Caki2 (cell line): Measurements from ENCODE around the gene C3. TPM values are rescaled to one million over a fixed set of nuclear protein-coding genes. Genes with fewer than 3 reads are reported as not detected.
"Not testable (repeated sequence)": the region's sequence is repeated elsewhere in the genome, so short reads cannot be mapped to it uniquely, and the experiment has no call there.

Experiments used
- DNase-seq: peaks from one replicate; pipeline ENCODE4 v3.0.0-alpha.2; 2015; ENCODE audit warnings: low read depth
- in situ Hi-C: cut with HindIII; loops from 2 replicates; pipeline ENCODE4 v1.10.0; 2016; ENCODE audit warnings: low sequenced_read_pairs, low pct_unique_long_range_greater_than_20kb, mixed read lengths
- total RNA-seq: library from RNA; depleted of rRNA; stranded (reverse); fragments of >200 nt; shearing (Covaris generic); gene quantifications from 2 replicates; pipeline ENCODE4 v1.2.3, GENCODE V29; 2014; ENCODE audit warnings: low replicate concordance

Gene C3
- total RNA-seq, 1 experiment from 2014 or later: 4.0 TPM

DNA sequence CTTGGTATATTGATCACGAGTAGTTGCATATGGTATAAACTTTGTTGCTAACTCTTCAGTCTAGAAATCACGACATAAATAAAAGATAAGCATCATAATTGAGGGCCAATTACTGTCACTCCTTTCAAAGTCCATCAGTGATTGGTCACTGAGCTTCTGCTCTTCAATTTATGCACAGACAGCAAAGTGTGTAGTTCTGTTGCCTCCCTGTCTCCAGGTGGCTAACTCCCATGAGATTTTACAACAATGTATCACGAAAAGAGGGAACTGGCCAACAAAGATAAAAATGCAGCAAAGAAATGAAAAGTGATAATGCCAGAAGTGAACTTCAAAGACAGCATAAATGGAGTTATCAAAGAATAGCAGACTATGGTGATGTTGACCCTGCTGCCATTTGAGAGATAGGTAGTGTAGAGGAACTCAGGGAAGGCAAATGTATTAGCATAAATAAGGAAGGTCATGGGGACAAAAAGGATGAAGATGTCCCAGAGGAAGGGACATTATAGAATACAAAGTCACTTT, 37.8 kb downstream of the C3 start:
- DNase-seq: no peak
- in situ Hi-C loops: no loop called here

DNA sequence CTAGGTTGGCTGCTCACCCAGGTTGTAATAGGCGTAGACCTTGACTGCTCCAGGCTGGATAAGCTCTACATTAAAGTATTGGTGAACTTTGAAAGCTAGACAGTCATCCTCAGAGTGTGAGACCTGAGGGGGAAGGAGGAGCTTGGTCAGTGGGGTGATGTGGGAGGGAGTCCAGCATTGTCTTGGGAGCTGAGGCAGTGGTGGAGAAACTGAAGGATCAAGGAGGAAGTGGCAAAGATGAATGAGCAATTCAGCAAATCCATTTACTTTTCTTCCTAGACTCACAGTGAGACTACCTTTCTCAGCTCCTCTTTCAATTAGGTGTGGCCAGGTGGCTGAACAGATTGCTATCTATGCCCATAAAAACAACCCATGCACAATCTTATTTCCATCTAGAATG, 40.3 kb downstream of the C3 start:
- in situ Hi-C loops: no loop called here
- DNase-seq: no peak

DNA sequence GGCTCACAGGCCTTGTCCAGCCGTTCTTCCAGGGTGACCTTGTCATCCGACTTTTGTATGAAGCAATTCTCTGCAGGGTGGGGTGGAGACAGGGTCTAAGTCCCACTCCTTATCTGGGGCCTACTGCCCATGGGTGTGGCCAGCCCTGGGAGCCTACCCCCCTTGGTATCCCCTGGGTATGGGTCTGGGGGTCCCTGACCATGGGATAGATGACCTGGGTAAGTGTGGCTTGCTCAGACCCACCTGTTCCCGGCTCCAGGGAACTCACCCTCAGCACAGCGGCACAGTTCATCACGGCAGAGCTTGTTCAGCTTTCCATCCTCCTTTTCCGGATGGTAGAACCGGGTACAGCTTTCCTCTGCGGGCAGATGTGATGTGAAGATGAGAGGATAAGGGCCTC, 41.3 kb downstream of the C3 start:
- DNase-seq: no peak
- in situ Hi-C loops: no loop called here

DNA sequence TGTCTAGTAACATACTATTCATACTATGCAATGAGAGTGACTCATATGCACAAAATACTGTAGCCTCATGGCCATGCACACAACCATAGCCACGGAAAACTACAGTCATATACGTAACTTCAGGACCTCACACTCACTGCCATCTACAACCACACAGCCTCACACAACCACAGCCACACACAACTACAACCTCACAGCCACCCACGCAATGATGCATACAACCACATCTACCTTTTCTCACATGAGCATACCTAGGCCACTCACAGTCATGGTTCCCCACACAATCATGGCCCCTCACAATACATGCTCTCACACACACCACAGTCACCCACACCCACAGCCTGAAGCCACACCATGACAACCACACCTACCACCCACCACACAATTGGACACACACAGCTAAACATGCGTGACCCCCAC, 41.8 kb downstream of the C3 start:
- in situ Hi-C loops: no loop called here
- DNase-seq: no peak

DNA sequence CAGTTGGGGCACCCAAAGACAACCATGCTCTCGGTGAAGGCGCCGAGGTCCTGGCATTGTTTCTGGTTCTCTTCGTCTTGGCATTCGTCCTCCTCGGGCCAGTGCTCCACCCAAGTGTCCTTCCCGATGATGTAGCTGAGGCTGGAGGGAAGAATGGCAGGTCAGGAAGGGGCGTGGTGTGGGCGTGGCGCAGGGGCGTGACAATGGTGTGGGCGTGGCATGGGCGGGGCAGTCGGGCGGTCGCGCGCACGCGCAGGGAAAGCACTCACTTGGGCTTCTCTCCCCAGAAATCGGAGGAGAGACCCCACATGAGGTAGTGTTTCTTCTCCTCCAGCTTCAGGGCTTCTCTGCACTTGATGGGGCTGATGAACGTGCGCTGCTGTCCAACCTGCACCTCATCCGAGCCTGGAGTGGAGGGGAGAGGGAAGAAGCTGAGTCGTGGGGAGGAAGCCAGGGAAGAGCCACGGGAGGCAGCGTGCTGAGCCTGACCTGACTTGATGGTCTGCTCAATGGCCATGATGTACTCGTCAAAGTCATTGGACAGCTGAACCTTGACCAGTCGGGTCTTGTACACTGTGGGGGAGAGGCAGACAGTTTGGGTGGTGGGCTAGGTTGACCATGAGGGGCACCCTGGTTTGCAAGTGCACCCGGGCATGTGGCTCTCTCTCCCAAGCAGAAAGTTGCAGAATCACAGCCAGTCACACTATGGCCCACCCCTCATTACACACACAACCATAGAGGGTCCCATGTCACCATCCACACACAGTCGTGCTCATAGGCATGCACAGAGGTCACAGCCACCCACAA, 42.4 kb downstream of the C3 start:
- no peak for DNase-seq
- in situ Hi-C loops: no loop called here

DNA sequence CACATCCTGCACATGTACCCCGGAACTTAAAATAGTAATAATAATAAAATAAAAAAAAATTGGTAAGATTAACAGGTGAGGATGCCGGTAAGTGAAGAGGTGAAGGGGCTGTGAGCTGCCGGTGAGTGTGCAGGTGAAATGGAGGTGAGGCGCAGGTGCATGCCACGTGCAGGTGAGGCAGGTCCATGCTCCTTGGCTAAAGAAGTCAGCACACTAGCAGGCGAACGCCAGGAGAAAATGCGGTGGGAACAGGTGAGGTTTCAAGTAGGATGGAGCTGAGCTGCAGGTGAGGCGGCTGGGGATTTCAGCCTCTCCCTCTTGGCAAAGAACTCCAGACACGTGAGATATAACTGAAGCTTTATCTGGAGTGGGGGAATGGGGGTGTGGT, 43.0 kb downstream of the C3 start:
- no peak for DNase-seq
- in situ Hi-C loops: no loop called here

DNA sequence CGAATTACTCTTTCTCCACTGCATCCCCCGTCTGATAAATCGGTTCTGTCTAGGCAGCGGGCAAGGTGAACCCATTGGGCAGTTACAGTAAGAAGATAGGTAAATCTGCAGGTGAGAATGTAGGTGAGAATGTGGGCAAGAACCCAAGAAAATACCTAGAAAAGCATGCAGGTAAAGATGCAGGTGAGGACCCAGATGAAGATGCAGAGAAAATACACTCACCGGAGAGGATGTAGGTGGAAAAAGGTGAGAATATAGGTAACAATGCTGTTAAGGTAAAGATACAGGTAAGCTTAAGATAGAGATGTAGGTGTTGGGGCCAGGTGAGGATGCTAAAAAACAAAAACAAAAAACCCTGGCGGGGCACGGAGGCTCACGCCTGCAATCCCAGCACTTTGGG, 44.2 kb downstream of the C3 start:
- DNase-seq: no peak
- in situ Hi-C loops: no loop called here

DNA sequence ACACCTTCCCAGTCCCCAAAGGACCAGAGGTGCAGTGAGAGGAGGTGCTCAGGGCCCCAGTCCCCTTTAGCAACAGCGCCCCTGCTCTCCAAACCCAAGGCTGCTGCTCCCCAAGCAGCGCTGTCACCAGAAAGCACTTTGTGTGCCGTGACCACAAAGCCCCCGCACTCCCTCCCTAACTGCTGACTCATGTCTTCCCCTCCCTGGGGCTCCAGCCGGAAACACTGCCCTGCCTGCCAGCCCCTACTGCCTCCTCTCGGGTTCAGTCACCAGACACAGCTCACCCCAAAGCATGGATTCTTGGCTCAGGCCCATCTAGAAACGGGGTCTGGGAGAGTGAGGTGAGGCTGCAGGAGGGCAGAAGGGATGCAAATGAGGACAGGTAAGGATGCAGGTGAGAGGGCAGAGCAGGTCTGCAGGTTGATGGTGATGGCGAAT, 45.6 kb downstream of the C3 start:
- DNase-seq: peak; percentile 60
- in situ Hi-C loops: no loop called here

DNA sequence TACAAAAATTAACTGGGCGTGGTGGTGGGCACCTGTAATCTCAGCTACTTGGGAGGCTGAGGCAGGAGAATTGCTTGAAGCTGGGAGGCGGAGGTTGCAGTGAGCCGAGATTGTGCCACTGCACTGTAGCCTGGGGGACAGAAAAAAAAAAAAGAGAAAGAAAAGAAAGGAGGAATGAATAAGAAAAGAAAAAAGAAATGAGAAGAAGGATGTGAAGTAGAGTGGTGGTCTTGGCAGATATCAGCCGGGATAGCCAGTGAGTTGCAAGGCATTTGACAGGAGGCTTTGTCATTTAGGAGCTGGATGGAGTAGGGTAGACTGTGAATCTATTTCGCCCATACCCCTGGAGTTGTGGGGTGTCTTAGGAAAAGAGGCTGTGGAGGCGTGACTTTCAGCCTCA, 46.0 kb downstream of the C3 start:
- in situ Hi-C loops, DNase-seq: not testable (repeated sequence)

DNA sequence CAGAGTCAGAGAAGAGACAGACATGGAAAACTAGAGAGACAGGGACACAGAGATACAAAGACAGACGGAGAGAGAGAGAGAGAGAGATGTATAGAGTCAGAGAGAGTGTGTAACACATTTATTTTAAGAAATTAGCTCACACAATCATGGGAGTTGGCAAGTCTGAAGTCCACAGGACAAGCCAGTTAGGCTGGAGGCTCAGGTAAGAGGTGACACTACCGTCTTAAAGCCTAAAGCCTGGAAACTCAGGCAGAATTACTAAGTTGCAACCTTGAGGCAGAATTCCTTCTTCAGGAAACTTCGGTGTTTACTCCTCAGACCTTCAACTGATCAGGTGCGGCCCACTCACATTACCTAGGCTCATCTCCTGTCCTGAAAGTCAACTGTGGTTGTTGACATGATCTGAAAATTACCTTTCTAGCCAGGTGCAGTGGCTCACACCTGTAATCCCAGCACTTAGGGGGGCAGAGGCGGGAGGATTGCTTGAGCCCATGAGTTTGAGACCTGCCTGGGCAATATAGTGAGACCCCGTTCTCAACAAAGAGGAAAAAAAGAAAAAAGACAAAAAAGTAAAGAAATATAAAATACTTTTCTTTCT, 47.7 kb downstream of the C3 start:
- in situ Hi-C loops: no loop called here
- DNase-seq: no peak

DNA sequence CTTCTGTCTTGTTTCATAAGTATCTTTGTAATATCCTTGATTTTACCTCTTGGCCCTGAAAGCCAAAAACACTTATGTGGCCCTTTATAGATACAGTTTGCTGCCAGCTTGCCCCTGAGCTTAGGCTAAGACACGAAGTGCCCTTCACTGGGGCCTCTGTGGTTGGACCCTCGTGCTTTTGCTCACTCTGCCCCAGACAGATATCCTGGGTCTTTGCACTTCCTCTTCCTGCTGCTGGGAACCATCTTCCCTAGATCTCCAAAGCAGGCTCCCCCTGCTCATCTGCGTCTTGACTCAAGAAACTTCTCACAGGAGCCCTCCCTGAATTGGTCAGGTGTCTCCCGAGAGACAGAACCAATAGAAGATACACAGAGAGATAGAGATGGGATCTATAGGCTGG, 48.5 kb downstream of the C3 start:
- in situ Hi-C loops: no loop called here
- DNase-seq: no peak

DNA sequence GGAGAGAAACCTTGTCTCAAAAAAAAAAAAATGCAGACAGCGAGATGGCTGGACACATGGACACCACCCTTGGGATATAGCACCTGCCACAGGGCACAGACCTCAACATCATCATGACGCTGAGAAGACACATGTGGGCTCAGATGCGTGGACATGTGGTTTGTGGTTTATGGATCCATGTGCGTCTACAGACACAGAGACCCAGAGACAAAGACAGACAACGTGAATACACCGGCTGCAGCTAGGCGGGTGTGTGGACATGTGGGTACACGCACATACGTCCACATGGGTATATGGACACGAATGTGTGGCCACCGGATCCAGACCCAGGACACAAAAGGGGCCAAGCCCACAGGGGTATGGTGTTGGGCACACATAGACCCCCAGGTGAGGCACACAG, 51.8 kb downstream of the C3 start:
- in situ Hi-C loops: no loop called here
- no peak for DNase-seq

DNA sequence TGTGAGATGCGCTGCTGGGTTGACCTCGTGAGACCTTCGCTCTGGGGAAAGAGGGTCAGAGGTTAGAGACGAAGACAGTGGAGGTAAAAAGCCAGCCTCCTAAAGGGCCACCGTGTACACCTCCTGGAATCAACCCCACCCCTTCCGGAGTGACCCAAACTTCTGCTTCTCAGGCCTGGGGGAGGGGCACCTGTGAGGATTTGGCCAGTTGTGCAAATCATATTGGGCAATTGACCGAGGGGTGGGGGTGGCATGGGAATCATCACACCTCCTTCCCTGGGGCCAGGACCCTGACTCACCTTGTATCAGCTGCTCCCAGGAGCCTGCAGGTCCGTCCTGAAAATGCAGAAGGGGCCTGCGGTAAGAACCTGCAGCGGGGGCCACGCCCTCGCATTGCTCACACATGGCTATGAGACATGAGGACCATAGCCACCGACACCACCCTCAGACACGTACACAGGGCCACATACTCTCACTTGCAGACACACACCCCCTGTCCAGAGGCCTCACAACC, 53.3 kb downstream of the C3 start:
- DNase-seq: no peak
- in situ Hi-C loops: no loop called here

DNA sequence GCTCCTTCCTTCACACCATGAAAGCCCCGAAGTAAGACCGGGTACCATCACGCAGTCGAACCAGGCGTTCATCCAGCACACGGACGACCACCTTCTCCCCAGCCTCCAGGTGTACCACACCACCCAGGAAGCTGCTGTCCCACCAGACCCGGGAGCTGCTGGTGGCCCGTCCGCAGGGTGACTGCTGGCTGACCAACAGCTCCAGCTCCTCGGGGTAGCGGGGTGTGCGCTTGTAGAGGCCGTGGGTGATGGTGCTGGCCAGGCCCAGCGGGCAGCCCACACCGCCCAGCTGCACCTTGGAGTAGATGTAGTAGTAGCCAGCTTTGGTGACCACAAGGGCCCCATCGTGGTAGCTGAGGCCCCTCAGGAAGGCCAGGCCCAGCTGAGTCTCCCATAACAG, 55.5 kb downstream of the C3 start:
- in situ Hi-C loops: no loop called here
- DNase-seq: no peak

DNA sequence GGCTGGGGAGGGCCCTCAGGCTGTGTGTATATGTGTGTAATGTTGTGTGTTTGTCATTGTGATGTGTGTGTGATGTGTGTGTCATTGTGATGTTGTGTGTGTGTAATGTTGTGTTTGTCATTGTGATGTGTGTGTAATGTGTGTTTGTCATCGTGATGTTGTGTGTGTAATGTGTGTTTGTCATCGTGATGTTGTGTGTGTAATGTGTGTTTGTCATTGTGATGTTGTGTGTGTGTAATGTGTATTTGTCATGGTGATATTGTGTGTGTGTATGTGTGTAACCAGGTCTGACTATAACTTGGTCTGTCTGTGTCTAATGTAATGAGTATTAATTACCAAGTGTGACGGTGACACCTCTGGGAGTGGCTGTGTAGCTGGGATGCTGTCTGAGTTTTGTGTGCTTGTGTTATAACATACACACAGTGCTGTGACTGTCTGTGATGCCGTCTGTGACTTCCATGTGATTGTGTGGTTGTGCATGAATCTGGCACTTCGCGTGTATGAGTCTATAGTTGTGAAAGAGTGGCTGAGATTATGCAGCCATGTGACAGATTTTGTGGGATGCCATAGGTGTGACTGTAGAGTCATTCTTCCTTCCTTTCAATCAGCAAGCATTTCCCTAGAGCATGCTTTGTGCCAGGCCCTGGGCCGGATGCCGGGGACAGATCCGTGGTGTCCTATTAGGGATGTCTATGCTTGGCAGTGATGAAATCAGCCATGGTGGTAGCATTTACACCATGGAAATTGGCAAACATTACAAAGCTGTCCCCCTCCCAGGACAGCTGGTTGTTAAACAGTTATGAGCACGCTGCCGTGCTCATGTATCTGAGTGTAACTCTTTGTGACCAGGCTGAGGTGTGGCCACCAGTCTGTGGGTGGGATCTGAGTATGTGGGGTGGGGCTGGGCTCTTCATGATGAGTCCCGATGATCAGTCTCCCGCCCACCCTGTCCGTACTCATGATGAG, 56.9 kb downstream of the C3 start:
- in situ Hi-C loops: no loop called here
- no peak for DNase-seq

DNA sequence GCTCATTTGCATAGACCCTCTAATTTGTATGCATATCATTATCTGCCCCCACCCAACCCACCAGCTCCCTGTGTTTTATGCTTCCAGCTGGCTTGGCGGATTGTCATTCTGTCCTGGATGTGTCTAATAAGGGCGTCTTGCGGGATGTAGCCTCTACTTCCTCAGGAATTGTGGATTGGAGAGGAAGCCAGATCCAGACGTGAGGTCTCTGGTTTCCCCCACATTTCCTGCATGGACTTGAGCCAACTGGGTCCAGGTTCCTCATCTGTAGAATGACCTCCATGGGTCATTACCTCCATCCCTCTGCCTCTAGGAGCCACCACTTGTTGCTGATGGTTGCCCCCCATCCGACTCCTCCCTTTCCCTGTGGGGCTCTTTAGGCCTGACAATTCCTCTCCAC, 57.7 kb downstream of the C3 start:
- in situ Hi-C loops: no loop called here

DNA sequence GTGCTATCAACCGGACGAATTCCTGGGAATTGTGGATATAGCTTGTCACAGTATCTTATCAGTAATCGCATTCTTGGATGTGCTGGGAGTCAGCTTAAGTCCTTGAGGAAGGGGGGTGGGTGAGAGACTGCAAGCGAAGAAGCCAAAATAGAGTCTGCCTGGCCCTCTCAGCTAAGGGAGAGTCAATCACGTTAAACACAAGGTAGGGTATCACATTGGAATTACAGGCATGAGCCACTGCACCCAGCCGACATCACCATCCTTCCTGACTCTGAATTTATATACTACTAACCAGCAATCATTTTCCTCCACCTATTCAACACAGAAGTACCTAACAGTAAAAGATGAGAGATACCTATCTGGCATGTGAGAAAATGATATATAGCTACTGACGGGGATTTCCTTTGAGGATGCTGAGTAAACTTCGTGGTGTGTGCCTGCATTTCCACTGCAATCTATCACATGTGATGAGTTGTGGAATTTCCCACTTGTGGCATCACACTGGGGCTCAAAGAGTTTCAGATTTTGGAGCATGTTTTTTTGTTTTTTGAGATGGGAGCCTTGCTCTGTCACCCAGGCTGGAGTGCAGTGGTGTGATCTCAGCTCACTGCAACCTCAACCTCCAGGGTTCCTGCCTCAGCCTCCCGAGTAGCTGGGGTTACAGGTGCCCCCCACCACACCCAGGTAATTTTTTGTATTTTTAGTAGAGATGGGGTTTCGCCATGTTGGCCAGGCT, 58.8 kb downstream of the C3 start:
- DNase-seq, in situ Hi-C loops: not testable (repeated sequence)

More for the DNA sequence above, 57.7 kb downstream of the C3 start:
- DNase-seq: no peak

DNA sequence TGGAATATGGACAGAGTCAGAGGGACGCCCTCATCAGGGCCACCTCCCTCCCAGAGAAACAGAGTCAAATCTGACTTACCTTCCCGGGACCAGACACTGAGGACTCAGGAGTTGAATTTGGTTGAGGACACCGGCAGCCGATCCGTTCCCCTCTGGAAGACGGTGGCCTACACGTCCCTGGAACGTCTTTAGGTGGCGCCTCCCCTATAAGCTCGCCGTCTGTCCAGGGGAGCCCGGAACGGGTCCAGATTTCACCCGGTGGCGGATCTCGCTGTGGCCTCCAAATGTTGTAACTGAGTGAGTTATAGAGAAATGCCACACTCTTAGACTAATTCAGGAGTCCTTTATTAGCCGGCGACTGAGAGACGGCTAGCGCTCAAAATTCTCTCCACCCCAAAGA, 59.5 kb downstream of the C3 start:
- no peak for DNase-seq
- in situ Hi-C loops: no loop called here
